Neural cell (in vitro differentiated cells): ENCODE measurements around the gene SPDYE1. TPM values are rescaled to one million over a fixed set of nuclear protein-coding genes. Genes with fewer than 3 reads are reported as not detected.

Source experiments
- H2AFZ ChIP-seq: fragments of 200-600, 300-800 bp; sonication (generic), shearing (Covaris generic); 2 replicates; pipeline ENCODE4 v1.6.0; 2014; ENCODE audit warnings: low read depth, mild to moderate bottlenecking, antibody characterized with exemption, low read length, moderate library complexity
- H3F3A ChIP-seq: fragments of 200-600 bp; shearing (Covaris generic); 2 replicates; pipeline ENCODE4 v1.6.1; 2016; ENCODE audit warnings: mild to moderate bottlenecking, moderate library complexity, mixed read lengths, antibody characterized with exemption, low read length; ENCODE audit not compliant: insufficient read depth, poor library complexity, severe bottlenecking
- H3K27ac ChIP-seq: fragments of 200-600, 300-800 bp; sonication (generic), shearing (Covaris generic); 2 replicates; pipeline ENCODE4 v1.5.1; 2014; ENCODE audit warnings: mild to moderate bottlenecking, low read length, moderate library complexity
- H3K27me3 ChIP-seq: fragments of 300-800, 200-600 bp; sonication (generic), shearing (Covaris generic); 2 replicates; pipeline ENCODE4 v1.6.0; 2014; ENCODE audit warnings: mild to moderate bottlenecking, low read depth, low read length, moderate library complexity; ENCODE audit not compliant: insufficient read depth
- H3K36me3 ChIP-seq: fragments of 300-800, 200-600 bp; sonication (generic), shearing (Covaris generic); 2 replicates; pipeline ENCODE4 v1.5.1; 2014; ENCODE audit warnings: mild to moderate bottlenecking, antibody characterized with exemption, low read length, moderate library complexity; ENCODE audit not compliant: insufficient read depth
- H3K4me2 ChIP-seq: fragments of 300-800, 200-600 bp; sonication (generic), shearing (Covaris generic); 2 replicates; pipeline ENCODE4 v1.6.0; 2014; ENCODE audit warnings: mild to moderate bottlenecking, low read length
- H3K4me3 ChIP-seq: fragments of 300-800, 200-600 bp; sonication (generic), shearing (Covaris generic); 2 replicates; pipeline ENCODE4 v1.5.1; 2014; ENCODE audit warnings: mild to moderate bottlenecking, low read length, moderate library complexity
- H3K79me2 ChIP-seq: fragments of 200-600 bp; shearing (Covaris generic); replicated peaks from 2 replicates; pipeline ENCODE4 v1.6.0; 2014; ENCODE audit warnings: mild to moderate bottlenecking, low read length, moderate library complexity; ENCODE audit not compliant: insufficient read depth
- H3K9ac ChIP-seq: fragments of 300-800, 200-600 bp; sonication (generic), shearing (Covaris generic); 2 replicates; pipeline ENCODE4 v1.6.1; 2016; ENCODE audit warnings: mild to moderate bottlenecking, low read length, mixed read lengths
- H3K9me2 ChIP-seq: fragments of 200-600 bp; shearing (Covaris generic); 2 replicates; pipeline ENCODE4 v1.6.1; 2016; ENCODE audit warnings: mild to moderate bottlenecking, low read length, mixed read lengths; ENCODE audit not compliant: insufficient read depth
- H3K9me3 ChIP-seq: fragments of 200-600, 300-800 bp; sonication (generic), shearing (Covaris generic); 2 replicates; pipeline ENCODE4 v1.6.1; 2016; ENCODE audit warnings: mild to moderate bottlenecking, mixed run types, low read length, moderate library complexity, mixed read lengths
- H4K20me1 ChIP-seq: fragments of 200-600 bp; shearing (Covaris generic); 2 replicates; pipeline ENCODE4 v1.6.1; 2016; ENCODE audit warnings: mild to moderate bottlenecking, mixed run types; ENCODE audit not compliant: insufficient read depth
- EP300 ChIP-seq: fragments of 450-650 bp; conservative IDR thresholded peaks from 2 replicates; pipeline ENCODE4 v1.6.1; 2014; ENCODE audit warnings: antibody characterized with exemption, mild to moderate bottlenecking, moderate library complexity; ENCODE audit not compliant: poor library complexity, severe bottlenecking
- EZH2 ChIP-seq: fragments of 200-600, 300-800 bp; shearing (Covaris generic), sonication (generic); IDR thresholded peaks from 2 replicates; pipeline ENCODE4 v1.6.1; 2014; ENCODE audit warnings: antibody characterized with exemption, low read length, borderline replicate concordance, mild to moderate bottlenecking; ENCODE audit not compliant: insufficient read depth, poor library complexity, severe bottlenecking
- MXI1 ChIP-seq: fragments of 450-650 bp; conservative IDR thresholded peaks from 2 replicates; pipeline ENCODE4 v1.6.1; 2014; ENCODE audit warnings: antibody characterized with exemption, mild to moderate bottlenecking; ENCODE audit not compliant: poor library complexity, severe bottlenecking
- POLR2AphosphoS5 ChIP-seq: IDR thresholded peaks from 2 replicates; pipeline ENCODE4 v1.6.1; 2012
- RAD21 ChIP-seq: fragments of 450-650 bp; conservative IDR thresholded peaks from 2 replicates; pipeline ENCODE4 v1.6.1; 2014; ENCODE audit warnings: antibody characterized with exemption, mild to moderate bottlenecking, moderate library complexity
- SMC3 ChIP-seq: fragments of 450-650 bp; conservative IDR thresholded peaks from 2 replicates; pipeline ENCODE4 v1.6.1; 2014; ENCODE audit warnings: antibody characterized with exemption, mild to moderate bottlenecking, moderate library complexity; ENCODE audit not compliant: poor library complexity
- TAF1 ChIP-seq: IDR thresholded peaks from 2 replicates; pipeline ENCODE4 v1.6.1; 2012; ENCODE audit warnings: low read depth
- polyA plus RNA-seq: library from polyadenylated mRNA; depleted of rRNA; stranded (reverse); fragments of >200 nt; gene quantifications from 2 replicates; pipeline ENCODE4 v1.2.3, GENCODE V29; 2014
- TF ChIP-seq, protein P1 (sequence below): fragments of 450-650 bp; IDR thresholded peaks from 2 replicates; pipeline ENCODE4 v1.5.1; 2014; ENCODE audit warnings: antibody characterized with exemption, mild to moderate bottlenecking, moderate library complexity; ENCODE audit not compliant: poor library complexity, severe bottlenecking
- TF ChIP-seq, protein P2 (sequence below): IDR thresholded peaks from 2 replicates; pipeline ENCODE4 v1.6.1; 2012; ENCODE audit warnings: borderline replicate concordance

Gene SPDYE1
- polyA plus RNA-seq, 1 donor from 2014 or later, result not detected

DNA sequence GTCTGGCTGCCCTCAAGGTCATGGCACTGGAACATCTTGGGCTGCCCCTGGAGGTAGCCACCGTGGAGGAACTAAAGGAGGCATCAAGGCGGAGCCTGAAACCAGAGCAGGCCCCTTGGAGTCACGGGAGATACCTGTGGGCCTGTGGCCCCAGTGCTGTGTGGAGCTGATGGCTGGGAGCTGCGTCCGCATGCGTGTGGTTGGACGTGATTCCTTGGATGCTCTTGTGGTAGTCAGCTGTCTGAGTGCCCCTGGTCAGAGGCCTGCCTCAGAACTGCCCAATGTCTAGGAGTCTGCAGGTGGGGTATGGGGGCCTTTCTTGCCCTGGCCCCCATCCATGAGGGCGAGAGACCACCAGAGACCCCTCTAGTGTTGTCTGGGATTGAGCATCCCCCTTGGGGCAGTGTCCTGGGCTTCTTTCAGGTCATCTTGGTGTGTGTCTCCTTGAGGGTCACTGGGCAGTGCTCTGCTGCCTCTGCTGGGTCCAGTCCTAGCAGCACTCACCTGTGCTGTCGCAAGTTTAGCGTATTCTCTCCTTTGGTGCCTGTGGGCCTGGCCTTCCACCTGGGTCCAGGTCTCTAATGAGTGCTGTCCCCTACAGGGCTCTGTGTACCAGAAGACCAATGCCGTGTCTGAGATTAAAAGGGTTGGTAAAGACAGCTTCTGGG is 59.6 kb downstream of the SPDYE1 start:
- H3K79me2 ChIP-seq, result peaks cover 7% of the 10 kb centered on the region
- no peak overlapping the region for H3K4me2 ChIP-seq
- no peak overlapping the region for H3K4me3 ChIP-seq
- no peak overlapping the region for H3K27ac ChIP-seq
- no peak overlapping the region for H2AFZ ChIP-seq
- H3F3A ChIP-seq, result no peaks in the 10 kb centered on the region
- TF ChIP-seq, protein P1, sequence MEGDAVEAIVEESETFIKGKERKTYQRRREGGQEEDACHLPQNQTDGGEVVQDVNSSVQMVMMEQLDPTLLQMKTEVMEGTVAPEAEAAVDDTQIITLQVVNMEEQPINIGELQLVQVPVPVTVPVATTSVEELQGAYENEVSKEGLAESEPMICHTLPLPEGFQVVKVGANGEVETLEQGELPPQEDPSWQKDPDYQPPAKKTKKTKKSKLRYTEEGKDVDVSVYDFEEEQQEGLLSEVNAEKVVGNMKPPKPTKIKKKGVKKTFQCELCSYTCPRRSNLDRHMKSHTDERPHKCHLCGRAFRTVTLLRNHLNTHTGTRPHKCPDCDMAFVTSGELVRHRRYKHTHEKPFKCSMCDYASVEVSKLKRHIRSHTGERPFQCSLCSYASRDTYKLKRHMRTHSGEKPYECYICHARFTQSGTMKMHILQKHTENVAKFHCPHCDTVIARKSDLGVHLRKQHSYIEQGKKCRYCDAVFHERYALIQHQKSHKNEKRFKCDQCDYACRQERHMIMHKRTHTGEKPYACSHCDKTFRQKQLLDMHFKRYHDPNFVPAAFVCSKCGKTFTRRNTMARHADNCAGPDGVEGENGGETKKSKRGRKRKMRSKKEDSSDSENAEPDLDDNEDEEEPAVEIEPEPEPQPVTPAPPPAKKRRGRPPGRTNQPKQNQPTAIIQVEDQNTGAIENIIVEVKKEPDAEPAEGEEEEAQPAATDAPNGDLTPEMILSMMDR, result no peak
- TF ChIP-seq, protein P2, sequence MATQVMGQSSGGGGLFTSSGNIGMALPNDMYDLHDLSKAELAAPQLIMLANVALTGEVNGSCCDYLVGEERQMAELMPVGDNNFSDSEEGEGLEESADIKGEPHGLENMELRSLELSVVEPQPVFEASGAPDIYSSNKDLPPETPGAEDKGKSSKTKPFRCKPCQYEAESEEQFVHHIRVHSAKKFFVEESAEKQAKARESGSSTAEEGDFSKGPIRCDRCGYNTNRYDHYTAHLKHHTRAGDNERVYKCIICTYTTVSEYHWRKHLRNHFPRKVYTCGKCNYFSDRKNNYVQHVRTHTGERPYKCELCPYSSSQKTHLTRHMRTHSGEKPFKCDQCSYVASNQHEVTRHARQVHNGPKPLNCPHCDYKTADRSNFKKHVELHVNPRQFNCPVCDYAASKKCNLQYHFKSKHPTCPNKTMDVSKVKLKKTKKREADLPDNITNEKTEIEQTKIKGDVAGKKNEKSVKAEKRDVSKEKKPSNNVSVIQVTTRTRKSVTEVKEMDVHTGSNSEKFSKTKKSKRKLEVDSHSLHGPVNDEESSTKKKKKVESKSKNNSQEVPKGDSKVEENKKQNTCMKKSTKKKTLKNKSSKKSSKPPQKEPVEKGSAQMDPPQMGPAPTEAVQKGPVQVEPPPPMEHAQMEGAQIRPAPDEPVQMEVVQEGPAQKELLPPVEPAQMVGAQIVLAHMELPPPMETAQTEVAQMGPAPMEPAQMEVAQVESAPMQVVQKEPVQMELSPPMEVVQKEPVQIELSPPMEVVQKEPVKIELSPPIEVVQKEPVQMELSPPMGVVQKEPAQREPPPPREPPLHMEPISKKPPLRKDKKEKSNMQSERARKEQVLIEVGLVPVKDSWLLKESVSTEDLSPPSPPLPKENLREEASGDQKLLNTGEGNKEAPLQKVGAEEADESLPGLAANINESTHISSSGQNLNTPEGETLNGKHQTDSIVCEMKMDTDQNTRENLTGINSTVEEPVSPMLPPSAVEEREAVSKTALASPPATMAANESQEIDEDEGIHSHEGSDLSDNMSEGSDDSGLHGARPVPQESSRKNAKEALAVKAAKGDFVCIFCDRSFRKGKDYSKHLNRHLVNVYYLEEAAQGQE, result no peak
- TF ChIP-seq RAD21 (no peak), POLR2AphosphoS5 (no peak), EP300 (no peak), EZH2 (no peak), SMC3 (no peak), MXI1 (no peak), TAF1 (no peak)
- peaks cover 16% of the 10 kb centered on the region for H3K36me3 ChIP-seq
- H4K20me1 ChIP-seq, result no peaks in the 10 kb centered on the region
- no peaks in the 10 kb centered on the region for H3K27me3 ChIP-seq
- H3K9ac ChIP-seq, result no peak overlapping the region
- H3K9me3 ChIP-seq, result peaks cover 6% of the 10 kb centered on the region
- H3K9me2 ChIP-seq, result no peaks in the 10 kb centered on the region

DNA sequence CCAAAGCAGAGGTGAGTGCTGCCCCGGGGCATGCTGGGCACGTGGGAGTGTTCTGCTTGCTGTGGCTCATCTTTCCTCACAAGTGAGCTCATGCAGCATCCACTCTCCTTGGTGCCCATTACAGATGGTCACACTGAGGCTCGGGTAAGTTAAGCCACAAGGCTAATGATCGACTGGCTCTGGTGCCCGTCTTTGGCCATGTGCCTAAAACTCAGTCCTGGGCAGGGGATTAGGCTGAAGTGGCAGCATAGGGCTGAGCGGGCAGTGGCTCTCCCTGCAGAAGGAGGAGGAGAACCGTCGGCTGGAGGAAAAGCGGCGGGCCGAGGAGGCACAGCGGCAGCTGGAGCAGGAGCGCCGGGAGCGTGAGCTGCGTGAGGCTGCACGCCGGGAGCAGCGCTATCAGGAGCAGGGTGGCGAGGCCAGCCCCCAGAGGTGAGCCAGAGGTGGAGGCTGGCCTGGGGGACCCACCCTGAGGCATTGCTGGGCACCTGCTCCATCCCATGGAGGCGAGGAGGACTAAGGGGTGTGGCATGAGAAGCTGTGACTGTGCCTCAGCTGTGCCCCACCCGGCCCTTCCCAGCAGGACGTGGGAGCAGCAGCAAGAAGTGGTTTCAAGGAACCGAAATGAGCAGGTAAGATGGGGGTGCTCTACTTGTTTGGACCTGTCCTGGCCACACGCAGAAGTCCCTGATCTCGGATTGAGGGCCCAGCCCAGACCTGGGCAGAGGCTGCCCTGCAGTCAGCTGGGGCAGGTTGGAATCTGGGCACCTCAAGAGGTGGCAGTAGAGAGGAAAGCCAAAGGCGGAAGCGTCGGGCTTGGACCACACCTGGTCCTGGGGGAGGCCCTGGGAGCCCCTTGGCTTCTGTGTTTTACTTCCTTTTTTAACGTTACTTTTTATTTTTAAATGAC is 60.4 kb downstream of the SPDYE1 start:
- peaks cover 7% of the 10 kb centered on the region for H3K79me2 ChIP-seq
- H3K4me2 ChIP-seq, result no peak overlapping the region
- no peak overlapping the region for H3K4me3 ChIP-seq
- TF ChIP-seq, protein P2, result no peak
- TF ChIP-seq RAD21, result no peak
- no peak for TF ChIP-seq SMC3
- no peak for TF ChIP-seq TAF1
- TF ChIP-seq EP300, result no peak
- TF ChIP-seq, protein P1, result no peak
- TF ChIP-seq EZH2, result no peak
- TF ChIP-seq MXI1, result no peak
- TF ChIP-seq POLR2AphosphoS5, result no peak
- no peaks in the 10 kb centered on the region for H3F3A ChIP-seq
- no peaks in the 10 kb centered on the region for H3K27me3 ChIP-seq
- peaks cover 6% of the 10 kb centered on the region for H3K9me3 ChIP-seq
- H3K9me2 ChIP-seq, result no peaks in the 10 kb centered on the region
- H3K27ac ChIP-seq, result no peak overlapping the region
- H4K20me1 ChIP-seq, result no peaks in the 10 kb centered on the region
- H3K36me3 ChIP-seq, result peaks cover 16% of the 10 kb centered on the region
- H2AFZ ChIP-seq, result no peak overlapping the region
- H3K9ac ChIP-seq, result no peak overlapping the region
